ENCODE results near the gene ULK2.

The ULK2 gene

GRCh38 chr17:19750020-19750572 lies 117.6 kb downstream of the ULK2 start:
- H3K36me3 ChIP-seq (ENCODE audit: insufficient read depth, low read length), result no peaks in the 10 kb centered on the region
- no peak overlapping the region for H3K27ac ChIP-seq (ENCODE audit: low read depth, low read length, poor library complexity, severe bottlenecking)
- H3K9me3 ChIP-seq (ENCODE audit: low read length), result no peaks in the 10 kb centered on the region
- H4K20me1 ChIP-seq (ENCODE audit: insufficient read depth, low read length), result no peaks in the 10 kb centered on the region
- H2AFZ ChIP-seq (ENCODE audit: low read length), result no peak overlapping the region
- no peaks in the 10 kb centered on the region for H3K9me2 ChIP-seq (ENCODE audit: low read depth, low read length)
- no peak for TF ChIP-seq CTCF (IDR thresholded peaks at IDR 0.05; ENCODE audit: low read length)
- no peaks in the 10 kb centered on the region for H3F3A ChIP-seq (ENCODE audit: insufficient read depth, low read length)
- no peak overlapping the region for H3K4me3 ChIP-seq (ENCODE audit: low read depth, low read length, poor library complexity, severe bottlenecking)
- H3K4me2 ChIP-seq (ENCODE audit: low read length), result no peak overlapping the region
- H3K9ac ChIP-seq (ENCODE audit: low read length), result no peak overlapping the region
- H3K27me3 ChIP-seq (ENCODE audit: insufficient read depth, low read length), result no peaks in the 10 kb centered on the region
- H3K79me2 ChIP-seq (ENCODE audit: insufficient read depth, low read length), result no peaks in the 10 kb centered on the region
- peaks cover 6% of the 10 kb centered on the region for H3K4me1 ChIP-seq (ENCODE audit: insufficient read depth, low read length, severe bottlenecking)

- no peak for TF ChIP-seq EZH2 (IDR thresholded peaks at IDR 0.05; ENCODE audit: borderline replicate concordance, low read length)
- no peak for TF ChIP-seq CTCF (IDR thresholded peaks at IDR 0.05; ENCODE audit: low read length)
- no peak overlapping the region for H3K27ac ChIP-seq (ENCODE audit: low read depth, low read length, poor library complexity, severe bottlenecking)
- H3K9ac ChIP-seq (ENCODE audit: low read length), result no peak overlapping the region
- no peak overlapping the region for H3K4me3 ChIP-seq (ENCODE audit: low read depth, low read length, poor library complexity, severe bottlenecking)
- no peaks in the 10 kb centered on the region for H3K27me3 ChIP-seq (ENCODE audit: insufficient read depth, low read length)
- no peaks in the 10 kb centered on the region for H3K9me2 ChIP-seq (ENCODE audit: low read depth, low read length)
- H3K4me2 ChIP-seq (ENCODE audit: low read length), result no peak overlapping the region
- no peaks in the 10 kb centered on the region for H3K4me1 ChIP-seq (ENCODE audit: insufficient read depth, low read length, severe bottlenecking)
- H3K9me3 ChIP-seq (ENCODE audit: low read length), result no peaks in the 10 kb centered on the region
- no peak overlapping the region for H2AFZ ChIP-seq (ENCODE audit: low read length)
- H3K36me3 ChIP-seq (ENCODE audit: insufficient read depth, low read length), result no peaks in the 10 kb centered on the region
- H3K79me2 ChIP-seq (ENCODE audit: insufficient read depth, low read length), result no peaks in the 10 kb centered on the region
- no peaks in the 10 kb centered on the region for H4K20me1 ChIP-seq (ENCODE audit: insufficient read depth, low read length)
- no peaks in the 10 kb centered on the region for H3F3A ChIP-seq (ENCODE audit: insufficient read depth, low read length)
Measured at GRCh38 chr17:19748807-19749193, 118.9 kb downstream of the ULK2 start.

- Histone ChIP-seq H3K9me2 (ENCODE audit: low read depth, low read length) (no peaks in the 10 kb centered on the region), H3K4me3 (ENCODE audit: low read depth, low read length, poor library complexity, severe bottlenecking) (no peak within 1 kb of the TSS), H4K20me1 (ENCODE audit: insufficient read depth, low read length) (no peaks in the 10 kb centered on the region), H3K27me3 (ENCODE audit: insufficient read depth, low read length) (no peaks in the 10 kb centered on the region), H3K27ac (ENCODE audit: low read depth, low read length, poor library complexity, severe bottlenecking) (no peak within 1 kb of the TSS), H2AFZ (ENCODE audit: low read length) (no peak within 1 kb of the TSS), H3K9me3 (ENCODE audit: low read length) (no peaks in the 10 kb centered on the region), H3K4me1 (ENCODE audit: insufficient read depth, low read length, severe bottlenecking) (no peaks in the 10 kb centered on the region), H3K9ac (ENCODE audit: low read length) (no peak within 1 kb of the TSS), H3F3A (ENCODE audit: insufficient read depth, low read length) (no peaks in the 10 kb centered on the region), H3K4me2 (ENCODE audit: low read length) (no peak within 1 kb of the TSS), H3K79me2 (ENCODE audit: insufficient read depth, low read length) (no peaks in the 10 kb centered on the region), H3K36me3 (ENCODE audit: insufficient read depth, low read length) (no peaks in the 10 kb centered on the region)
- TF ChIP-seq CTCF (IDR thresholded peaks at IDR 0.05; ENCODE audit: low read length) (no peak), EZH2 (IDR thresholded peaks at IDR 0.05; ENCODE audit: borderline replicate concordance, low read length) (no peak)
Measured at GRCh38 chr17:19747829-19748806, 119.6 kb downstream of the ULK2 start, which contains the start of gene ALDH3A1. TSS of gene ALDH3A1 (minus strand) at chr17:19748298. CDS start at chr17:19745129, 3,169 bp downstream.

All from OCI-LY1 (cell line).